NCI-H1694 treated with DMSO at 0.1 percent for 48 hours (cell line): ENCODE measurements around the gene CD200R1L.

Source experiments
- DNase-seq: peaks from one replicate; lab custom pipeline; 2025; lab: John Stamatoyannopoulos, UW

CD200R1L gene

DNA sequence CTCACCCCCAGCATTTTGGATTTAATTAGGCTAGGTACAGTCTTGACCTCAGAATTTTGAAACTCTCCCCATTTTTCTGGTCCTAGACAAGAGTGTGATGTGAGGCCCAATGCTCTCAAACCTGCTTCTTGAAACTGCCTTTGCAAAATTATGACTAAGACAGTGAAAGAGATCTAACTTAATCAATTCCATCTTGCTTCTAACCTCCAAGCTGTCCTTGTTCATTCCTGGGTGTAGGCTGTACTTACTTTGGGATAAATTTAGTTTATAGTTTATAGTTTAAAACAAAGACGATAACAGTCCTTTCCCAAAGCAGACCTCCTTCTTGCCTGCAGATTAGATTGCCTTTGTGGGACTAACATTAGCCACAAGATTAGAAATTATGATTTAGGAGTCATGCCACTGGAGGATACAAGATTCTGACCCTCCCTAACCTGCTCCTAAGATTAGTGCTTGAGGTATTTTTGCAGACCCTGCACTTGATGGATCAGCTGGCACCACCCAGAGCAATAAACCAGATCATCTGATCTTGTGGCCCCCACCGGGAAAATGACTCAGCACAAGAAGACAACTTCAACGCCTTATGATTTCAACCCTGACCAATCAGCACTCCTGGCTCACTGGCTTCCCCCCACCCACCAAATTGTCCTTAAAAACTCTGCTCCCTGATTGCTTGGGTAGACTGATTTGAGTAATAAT, 59.6 kb downstream of the CD200R1L start:
- no peak for DNase-seq

DNA sequence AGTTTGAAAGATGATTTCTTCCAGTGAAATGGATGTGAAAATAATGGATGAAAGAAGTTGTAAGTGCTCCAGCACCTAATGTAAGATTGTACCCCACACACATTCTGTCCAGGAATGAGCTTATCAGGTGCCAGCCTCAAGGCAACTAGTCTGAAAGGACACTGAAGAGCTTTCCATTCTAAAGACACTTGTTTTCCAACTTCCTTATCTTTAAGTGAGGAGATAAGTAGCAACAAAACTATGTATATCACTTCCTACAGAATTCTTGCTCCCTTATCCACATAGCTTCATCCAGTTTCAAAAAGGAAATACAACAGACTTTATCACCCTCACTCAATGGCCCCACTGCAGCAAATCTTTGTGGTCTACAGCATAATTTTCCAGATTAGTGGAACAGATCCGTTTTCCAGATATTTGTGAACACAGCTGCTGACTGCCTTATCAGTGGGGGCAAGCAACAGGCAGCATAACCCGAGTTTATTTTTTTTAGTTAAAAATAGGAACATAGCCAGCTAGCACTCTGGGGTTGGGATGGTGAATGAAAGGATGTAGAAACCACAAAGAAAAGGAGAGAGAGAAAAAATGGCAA, 60.6 kb downstream of the CD200R1L start:
- no peak for DNase-seq

DNA sequence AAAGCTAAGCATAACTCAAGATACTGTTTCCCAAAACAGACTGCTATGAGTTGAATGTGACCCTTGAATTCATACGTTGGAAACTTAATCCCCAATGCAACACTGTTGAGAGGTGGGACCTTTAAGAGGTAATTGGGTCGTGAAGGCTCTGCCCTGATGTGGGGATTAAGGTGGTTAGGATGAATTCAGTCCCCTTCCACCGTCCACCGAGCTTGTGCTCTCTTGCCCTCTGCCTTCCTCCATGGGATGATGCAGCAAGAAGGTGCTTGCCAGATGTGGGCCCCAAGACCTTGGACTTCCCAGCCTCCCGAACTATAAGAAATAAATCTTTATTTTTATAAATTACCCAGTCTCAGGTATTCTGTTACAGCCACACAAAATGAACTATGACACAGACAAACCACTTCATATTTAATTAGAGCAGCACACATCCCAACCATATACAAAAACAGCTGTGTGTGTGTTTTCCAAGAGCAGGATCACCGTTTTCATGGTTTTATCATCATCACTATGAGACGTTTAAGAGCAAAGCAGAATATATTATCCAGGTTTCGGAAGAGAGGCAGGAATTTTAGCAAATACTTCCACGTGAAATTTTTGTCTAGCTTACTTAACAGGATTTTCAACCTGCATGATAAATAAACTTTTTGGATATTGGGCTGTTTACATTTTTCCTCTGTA, 61.2 kb downstream of the CD200R1L start:
- DNase-seq, result no peak

DNA sequence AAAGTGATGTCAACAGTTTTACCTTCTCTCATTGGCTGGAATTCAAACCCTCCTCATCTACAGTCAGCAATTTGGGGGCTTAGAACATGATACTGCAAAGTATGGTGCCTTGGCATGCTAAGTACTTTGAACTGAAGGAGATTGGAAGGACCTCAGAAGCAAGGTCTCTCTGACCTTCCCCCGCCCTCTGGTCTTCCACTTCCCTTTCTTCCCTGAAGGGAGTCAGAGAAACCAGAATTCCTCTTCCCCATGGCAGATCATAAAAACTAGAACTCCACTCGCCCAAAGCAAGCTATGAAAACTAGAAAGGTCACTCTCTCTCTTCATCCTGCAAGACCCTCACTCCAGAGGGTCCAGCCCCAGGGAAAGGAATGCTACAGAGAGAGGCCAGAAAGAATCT, 64.2 kb downstream of the CD200R1L start:
- no peak for DNase-seq

DNA sequence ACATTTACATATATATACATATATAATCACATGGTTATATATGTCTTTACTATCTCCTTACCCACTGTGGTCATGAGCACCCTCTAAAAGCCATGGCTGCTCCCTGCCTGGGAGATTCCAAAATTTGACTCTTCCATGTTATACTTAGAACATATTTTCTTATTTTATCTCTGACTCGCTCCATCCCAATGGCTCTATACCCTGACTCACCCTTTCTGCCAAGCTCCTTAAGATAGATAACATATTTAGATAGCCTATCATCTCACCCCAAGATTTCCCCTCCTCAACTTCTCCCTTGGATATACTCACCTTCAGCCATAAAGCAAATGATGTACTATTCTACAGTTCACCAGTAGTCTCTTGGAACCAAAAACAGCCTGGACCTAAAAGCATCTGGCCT, 65.1 kb downstream of the CD200R1L start:
- DNase-seq, result no peak

DNA sequence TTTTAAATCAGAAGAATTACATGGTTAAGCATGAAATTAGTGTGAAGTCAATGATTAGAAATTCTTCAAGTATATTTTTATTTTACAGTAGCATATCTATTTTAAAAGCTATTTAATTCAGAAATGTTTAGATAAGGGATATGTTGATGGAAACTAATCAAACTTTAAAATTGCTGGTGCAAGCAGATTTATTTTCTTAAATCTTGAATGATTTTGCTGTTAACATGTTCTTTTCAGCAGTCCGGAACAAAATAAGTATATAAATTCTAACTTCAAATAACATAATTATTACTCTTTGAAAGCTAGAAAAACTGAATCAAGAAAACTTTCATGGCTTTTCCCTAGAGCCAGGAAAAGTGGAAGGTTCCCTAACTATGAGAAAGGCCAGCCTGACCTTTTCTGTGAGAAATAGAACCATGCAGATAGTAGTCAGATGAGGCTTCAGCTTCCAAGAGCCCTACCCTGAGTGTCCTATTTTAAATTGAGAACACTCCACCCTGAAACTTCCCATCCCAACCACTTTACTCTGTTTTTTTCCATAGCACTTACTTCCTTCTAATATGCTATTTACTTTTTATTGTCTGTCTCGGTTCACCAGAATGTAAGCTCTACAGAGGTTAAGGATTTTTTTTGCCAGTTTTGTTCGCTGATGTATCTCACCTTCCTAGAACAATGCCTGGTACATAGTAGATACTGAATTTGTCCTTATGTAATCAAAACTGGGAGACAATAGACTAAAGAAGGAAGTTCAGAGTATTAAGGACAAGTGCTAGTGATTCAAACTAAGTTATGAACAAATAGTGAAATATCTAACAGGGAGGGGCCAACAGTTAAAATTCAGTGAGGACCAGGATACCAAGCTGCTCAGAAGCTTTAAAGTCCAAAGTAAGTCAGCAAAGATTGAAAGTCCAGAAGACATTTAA, 66.8 kb downstream of the CD200R1L start:
- no peak for DNase-seq

DNA sequence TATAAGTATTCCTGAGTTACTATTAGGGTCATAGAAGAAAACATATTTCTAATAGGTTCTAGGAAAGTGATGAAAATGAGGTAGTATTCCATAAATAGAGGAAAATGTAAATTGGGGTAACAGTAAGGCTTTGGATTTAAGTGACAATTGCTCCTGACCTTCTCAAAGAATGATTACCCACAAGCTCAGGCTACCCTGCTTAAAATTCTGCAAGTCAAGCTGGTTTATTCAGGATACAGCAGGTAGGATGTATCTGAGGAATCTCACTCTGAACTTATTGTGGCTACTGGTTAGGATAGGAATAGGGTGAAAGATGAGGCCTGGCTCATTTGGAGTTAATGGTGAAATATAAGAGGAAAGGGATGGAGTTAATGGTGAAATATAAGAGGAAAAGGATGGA, 67.7 kb downstream of the CD200R1L start:
- no peak for DNase-seq

DNA sequence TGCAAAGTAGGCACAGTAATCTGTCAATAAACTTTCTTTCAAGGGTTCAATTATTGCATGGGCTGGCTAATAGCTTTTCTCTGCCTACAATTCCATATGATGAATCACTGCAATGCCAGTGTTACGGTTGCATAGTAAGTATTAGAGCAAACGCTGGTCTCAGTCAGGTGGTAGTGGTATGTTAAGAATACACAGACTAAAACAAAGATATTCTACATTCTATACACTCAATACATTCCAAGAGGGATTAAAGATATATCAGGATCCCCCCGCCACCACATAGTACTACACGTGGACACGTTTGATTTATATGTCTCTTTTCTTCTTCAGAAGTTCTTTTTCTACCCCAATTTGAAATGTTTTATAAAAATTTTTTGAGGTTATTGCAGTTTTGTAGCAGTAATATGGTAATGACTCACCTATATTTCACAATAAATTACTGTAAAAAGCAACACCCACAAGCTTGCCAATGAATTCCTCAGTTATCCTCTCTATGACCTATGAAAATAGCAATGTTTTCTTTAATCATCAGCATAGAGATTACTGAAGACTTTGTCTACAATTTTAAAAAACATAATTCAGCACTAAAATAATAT, 68.2 kb downstream of the CD200R1L start:
- DNase-seq, result no peak

DNA sequence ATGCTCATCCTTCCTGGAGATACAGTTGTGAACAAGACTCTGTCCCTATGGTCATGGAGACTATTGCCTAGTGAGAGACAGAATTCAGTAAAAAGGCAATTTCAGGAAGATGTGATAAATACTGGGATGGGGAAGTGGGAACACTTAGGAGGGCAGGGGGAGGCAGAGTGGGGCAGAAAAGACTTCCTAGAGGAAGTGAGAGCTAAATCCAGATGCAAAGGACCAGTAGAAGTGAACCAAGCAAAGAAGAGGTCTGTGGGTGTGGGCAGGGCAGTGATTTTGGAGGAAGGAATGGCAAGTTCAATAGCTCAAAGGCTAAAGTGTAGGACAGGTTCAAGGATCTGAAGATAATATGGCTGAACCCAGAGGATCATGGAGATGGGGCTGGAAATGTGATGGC, 68.9 kb downstream of the CD200R1L start:
- DNase-seq, result no peak

DNA sequence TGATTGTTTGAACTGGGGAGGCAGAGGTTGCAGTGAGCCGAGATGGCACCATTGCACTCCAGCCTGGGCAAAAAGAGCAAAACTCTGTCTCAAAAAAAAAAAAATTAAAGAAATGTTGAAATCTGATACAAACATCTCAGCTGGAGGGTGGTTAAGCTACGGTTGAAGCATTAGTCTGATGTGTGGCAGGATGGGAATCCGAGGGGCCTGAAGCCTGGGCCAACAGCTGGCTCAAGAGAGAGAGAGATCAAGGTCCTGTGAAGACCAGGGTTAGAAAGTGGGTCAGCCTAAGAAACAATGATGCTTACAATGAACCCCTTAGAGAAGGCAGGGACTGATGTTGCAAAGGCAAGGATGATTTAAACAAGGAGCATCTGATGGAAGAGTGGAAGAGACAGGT, 69.8 kb downstream of the CD200R1L start:
- DNase-seq, result no peak

DNA sequence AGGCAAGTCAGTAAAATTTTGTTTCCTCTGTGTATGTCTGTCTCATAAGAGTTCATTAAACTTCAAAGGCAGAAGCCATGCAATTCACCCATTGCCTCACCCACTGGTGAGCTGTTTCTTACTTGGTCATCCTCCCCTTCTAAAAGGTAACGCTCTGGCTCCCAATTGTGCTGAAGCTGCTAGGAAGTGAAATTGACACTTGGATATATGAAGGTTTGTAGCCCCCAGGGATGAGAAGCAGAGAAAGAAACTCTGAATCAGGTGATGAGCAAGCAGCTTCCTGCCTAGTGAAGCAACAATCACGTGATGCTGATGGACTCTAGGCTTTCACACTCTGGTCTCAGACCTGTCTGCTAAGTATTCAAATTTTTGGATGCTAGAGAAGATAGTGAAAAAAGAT, 70.7 kb downstream of the CD200R1L start:
- no peak for DNase-seq

DNA sequence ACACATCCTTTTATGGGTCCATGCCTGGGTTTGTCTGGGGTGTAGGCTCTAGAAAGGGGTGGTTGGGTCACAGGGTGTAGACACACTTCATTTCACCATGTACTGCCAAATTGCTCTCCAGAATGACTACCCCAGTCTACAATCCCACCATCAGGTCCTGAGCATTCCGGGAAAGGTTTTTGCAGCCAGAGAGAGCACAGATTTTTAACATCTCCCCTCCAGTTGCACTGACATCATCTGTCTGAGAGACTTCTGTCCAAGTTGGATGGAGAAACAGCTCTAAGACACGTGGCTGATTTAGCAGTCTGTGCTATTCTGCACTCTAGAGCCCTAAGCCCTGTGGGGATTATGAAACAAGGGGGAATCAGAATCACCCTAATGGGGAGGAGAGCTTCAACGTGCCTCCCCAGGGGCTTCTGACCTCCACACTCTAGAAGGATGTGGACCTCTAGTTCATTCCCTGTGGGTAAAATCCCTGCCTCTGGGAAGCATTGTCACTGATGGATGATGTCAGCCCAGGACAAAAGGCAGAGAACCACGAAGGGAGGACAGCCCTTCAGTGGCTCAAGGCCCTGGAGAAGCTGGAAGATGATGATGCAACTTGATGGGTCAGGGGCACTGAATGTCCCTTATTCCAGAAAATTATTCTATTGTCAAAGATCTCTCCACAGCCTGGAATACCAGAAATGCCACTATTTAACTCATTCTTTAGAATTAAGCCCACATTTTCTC, 71.5 kb downstream of the CD200R1L start:
- no peak for DNase-seq

DNA sequence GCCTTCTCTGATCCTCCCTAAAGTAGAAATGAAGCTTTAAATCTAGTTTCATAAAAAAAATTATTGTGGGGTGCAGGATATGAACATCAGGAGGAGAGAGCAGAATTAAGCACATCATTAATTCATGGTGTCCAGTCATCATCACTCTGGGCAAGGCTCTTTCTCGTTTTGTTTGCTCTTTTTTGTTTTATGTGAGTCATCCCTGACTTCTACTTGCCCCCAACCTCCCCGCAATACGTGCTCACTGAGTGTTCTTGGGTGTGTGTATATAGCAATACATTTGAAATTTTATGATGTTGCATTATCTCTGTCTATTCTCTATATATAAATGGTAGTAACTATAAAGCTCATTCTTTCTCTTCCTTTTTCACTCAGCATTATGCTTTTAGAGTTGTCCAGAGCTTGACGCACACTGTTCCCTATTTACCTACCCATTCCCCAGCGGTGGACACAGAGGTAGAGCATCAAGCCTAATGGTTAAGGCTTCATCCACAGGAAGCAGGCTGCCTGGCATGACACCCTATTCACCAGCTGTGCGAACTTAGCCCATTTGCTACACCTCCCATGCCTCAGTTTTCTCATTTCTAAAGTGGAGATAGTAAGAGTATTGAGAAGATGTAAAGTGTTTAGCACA, 72.3 kb downstream of the CD200R1L start:
- DNase-seq, result no peak

DNA sequence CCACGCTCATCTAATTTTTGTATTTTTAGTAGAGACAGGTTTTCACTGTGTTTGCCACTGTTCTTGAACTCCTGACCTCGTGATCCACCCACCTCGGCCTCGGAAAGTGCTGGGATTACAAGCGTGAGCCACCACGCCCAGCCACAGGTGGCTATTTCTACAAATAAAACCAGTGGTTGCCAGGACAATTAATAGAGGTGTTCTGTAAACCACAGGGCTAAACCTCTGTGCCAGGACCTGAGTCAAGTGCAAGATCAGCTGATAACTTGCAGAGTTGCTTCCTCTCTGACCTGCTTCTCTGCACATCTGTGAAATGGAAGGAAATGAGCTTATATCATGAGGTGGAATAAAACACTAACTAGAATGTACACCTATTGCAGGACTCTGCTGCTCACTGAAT, 72.8 kb downstream of the CD200R1L start:
- no peak for DNase-seq

DNA sequence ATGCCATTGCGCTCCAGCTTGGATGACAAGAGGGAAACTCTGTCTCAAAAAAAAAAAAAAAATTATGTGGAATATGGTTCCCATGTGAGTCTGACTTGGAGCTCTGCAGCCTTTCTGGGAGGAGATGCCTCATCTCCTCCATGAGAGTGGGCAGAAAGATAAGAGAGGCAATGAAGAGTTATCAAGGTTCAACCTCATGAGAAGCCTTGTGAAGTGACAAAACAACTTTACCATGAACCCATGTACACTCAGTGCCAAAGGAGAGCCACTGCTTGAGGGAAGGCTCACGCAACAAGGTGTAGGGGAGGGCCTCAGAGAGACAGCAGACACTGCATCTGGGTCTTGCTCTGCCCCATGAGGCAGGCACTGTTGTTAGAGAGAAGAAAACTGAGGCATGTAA, 75.7 kb downstream of the CD200R1L start:
- no peak for DNase-seq

DNA sequence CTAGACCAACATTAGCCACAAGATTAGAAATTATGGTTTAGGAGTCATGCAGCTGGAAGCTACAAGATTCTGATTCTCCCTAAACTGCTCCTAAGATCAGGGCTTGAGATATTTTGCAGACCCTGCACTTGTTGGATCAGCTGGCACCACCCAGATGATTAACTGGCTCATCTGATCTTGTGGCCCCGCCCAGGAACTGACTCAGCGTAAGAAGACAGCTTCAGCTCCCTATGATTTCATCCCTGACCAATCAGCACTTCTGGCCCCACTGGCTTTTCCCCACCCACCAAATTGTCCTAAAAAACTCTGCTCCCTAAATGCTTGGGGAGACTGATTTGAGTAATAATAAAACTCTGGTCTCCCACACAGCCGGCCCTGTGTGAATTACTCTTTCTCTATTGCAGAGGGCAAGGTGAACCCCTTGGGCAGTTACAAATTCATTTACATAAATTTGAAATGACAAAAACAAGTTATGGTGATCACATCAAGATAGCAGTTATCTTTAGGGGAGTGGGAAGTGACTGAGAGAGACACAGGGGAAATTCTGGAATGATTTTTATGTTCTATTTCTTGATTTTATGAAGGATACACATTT, 76.5 kb downstream of the CD200R1L start:
- DNase-seq, result no peak

DNA sequence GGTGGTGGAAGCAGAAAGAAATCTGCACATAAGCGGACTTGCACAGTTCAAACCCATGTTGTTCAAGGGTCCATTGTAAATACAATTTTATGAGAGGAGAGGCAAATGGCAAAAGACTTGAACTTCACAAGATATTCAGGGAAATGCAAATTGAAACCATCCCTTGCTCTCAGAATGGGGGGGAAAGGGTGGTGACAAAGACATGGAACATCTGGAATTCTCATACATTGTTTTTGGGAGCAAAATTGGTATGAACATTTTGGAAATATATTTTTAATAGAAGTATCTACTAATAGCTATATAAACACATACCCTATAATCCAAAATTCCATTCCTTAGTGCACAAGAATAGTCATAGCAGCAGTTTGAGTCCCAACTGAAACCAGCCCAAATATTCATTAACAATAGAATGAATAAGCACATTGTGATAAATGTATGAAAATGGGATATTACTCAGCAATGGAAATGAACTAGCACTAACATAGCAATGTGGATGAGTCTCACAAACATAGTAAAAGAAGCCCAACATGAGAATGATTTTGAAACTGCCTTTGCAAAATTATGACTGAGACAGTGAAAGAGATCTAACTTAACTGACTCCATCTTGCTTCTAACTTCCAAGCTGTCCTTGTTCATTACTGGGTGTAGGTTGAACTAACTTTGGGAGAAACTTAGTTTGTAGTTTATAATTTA, 77.2 kb downstream of the CD200R1L start:
- DNase-seq, result no peak

DNA sequence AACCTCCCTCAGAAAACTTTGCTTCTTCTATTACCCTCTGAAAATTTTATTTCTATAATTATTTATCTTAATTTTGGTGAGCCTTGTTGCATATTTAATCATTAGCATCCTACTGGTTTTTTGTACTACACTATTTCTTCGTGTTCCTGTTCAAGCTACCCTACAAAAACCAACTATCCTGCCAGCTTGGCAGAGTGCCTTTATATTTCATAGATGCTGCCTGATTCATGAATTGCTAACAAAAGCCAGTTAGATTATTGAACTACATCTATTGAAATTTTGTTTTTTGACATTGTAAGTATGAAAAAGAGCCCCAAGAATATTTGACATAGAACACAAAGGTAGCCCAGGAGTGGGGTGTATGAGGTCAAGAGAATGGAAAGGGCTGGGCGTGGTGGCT, 78.9 kb downstream of the CD200R1L start:
- no peak for DNase-seq

DNA sequence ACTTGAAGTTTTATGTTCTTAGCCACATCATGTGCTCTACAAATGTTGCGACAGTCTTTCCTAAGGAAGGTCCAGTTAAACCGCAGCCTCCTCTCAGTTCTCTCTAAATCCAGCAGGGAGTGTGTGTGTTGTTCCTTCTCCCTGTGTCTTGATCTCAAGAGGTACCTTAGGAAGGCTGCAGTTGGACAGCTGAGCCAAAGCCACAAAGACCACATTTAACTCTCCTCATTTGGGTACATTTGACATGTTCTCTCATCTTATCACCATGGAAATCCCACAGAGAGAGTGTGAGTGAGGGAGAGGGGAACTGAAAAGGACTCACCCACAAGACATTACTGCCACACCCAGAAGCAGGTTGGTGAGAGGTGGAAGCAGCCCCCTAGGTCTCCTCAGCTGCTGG, 79.5 kb downstream of the CD200R1L start:
- DNase-seq, result no peak
